Upper lobe of left lung (tissue), 4 donors: ENCODE measurements around the gene DDIT3.
"Not testable (repeated sequence)": the region's sequence is repeated elsewhere in the genome, so short reads cannot be mapped to it uniquely, and the experiment has no call there.

Source experiments
- POLR2A ChIP-seq, 4 donors: fragments of 450-650 bp; IDR thresholded peaks; one replicate each; pipeline ENCODE4 v1.5.1; 2016 to 2017; ENCODE audit warnings: antibody characterized with exemption in 4 of 4, mild to moderate bottlenecking in 2 of 4
- TF ChIP-seq, protein P1 (sequence below), 6 experiments: fragments of 450-650 bp in 4 of 6; fragments of 200-600 bp in 2 of 6; sonication (generic) in 2 of 6; IDR thresholded peaks; one replicate each; pipeline ENCODE4 v1.5.1; 2016 to 2019; ENCODE audit warnings: antibody characterized with exemption in 6 of 6

DNA sequence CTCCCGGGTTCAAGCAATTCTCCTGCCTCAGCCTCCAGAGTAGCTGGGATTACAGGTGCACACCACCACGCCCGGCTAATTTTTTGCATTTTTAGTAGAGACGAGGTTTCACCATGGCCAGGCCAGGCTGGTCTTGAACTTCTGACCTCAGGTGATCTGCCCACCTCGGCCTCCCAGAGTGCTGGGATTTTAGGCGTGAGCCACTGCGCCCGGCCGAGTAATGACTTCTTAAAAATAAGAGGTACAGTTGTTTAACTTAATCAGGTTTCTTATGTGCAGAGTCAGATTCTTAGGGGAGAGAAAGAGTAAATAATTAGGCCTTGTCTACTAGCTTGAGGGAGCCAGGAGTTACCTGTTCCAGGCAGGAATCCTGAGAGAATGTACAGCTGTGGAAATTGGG, 6.1 kb downstream of the DDIT3 start:
- not testable (repeated sequence) for TF ChIP-seq POLR2A (IDR thresholded peaks at IDR 0.05)
- TF ChIP-seq, protein P1, sequence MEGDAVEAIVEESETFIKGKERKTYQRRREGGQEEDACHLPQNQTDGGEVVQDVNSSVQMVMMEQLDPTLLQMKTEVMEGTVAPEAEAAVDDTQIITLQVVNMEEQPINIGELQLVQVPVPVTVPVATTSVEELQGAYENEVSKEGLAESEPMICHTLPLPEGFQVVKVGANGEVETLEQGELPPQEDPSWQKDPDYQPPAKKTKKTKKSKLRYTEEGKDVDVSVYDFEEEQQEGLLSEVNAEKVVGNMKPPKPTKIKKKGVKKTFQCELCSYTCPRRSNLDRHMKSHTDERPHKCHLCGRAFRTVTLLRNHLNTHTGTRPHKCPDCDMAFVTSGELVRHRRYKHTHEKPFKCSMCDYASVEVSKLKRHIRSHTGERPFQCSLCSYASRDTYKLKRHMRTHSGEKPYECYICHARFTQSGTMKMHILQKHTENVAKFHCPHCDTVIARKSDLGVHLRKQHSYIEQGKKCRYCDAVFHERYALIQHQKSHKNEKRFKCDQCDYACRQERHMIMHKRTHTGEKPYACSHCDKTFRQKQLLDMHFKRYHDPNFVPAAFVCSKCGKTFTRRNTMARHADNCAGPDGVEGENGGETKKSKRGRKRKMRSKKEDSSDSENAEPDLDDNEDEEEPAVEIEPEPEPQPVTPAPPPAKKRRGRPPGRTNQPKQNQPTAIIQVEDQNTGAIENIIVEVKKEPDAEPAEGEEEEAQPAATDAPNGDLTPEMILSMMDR (IDR thresholded peaks at IDR 0.05): not testable (repeated sequence)
